ENCODE data around the gene OPN4.

GRCh38 chr10:86653987-86654386, 360 bp upstream of the OPN4 start:
- TF ChIP-seq POLR2AphosphoS5 (IDR thresholded peaks at IDR 0.05; ENCODE audit: low read depth, low read length) (no peak), POLR2A (IDR thresholded peaks at IDR 0.05; ENCODE audit: low read depth, low read length) (no peak)
